PFSK-1 (cell line): Measurements from ENCODE around the gene IPPK.

Experiments
- FOXP2 ChIP-seq: optimal IDR thresholded peaks from 2 replicates; pipeline ENCODE3; 2011; ENCODE audit warnings: borderline replicate concordance, control low read depth, inconsistent platforms; ENCODE audit not compliant: insufficient read depth; ENCODE audit errors: extremely low read length, extremely low read depth
- POLR2AphosphoS5 ChIP-seq: IDR thresholded peaks from 2 replicates; pipeline ENCODE4 v1.6.1; 2012; ENCODE audit warnings: low read depth, mild to moderate bottlenecking, control low read depth, low read length, moderate library complexity
- SIN3A ChIP-seq: IDR thresholded peaks from 2 replicates; pipeline ENCODE4 v1.6.1; 2012; ENCODE audit warnings: mild to moderate bottlenecking, low read length, moderate library complexity, borderline replicate concordance; ENCODE audit not compliant: insufficient read depth
- TAF1 ChIP-seq: IDR thresholded peaks from 2 replicates; pipeline ENCODE4 v1.6.1; 2012; ENCODE audit warnings: low read length, control low read depth, borderline replicate concordance; ENCODE audit not compliant: insufficient read depth
- TF ChIP-seq, protein P1 (sequence below), 2 experiments: IDR thresholded peaks; 2 replicates each; pipeline versions ENCODE4 v1.6.1 to v1.8.0; 2011 to 2012; ENCODE audit warnings: low read depth in 2 of 2, low read length in 2 of 2, control low read depth in 1 of 2, inconsistent platforms in 1 of 2, mild to moderate bottlenecking in 1 of 2, moderate library complexity in 1 of 2; ENCODE audit not compliant: insufficient read depth in 1 of 2

The IPPK gene

DNA sequence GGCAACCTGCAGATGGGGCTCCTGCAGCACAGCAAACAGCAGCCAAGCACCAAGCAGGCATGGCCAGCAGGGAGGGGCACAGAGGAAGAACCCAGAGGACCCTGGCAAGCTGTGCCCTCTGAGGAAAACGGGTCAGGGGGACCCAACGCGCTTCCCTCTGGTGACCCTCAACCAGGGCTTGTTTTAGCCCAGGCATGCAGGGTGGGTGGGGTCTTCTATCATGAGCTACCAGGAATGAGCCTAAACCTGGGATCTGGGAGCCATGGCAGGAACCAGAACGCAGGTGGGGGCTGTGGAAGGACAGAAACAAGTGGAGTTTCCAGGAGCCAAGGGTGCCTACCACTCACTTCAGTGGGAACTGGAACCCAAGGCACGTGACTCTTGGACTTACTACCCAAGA, 20.9 kb downstream of the IPPK start:
- no peak for TF ChIP-seq FOXP2
- TF ChIP-seq, protein P1, sequence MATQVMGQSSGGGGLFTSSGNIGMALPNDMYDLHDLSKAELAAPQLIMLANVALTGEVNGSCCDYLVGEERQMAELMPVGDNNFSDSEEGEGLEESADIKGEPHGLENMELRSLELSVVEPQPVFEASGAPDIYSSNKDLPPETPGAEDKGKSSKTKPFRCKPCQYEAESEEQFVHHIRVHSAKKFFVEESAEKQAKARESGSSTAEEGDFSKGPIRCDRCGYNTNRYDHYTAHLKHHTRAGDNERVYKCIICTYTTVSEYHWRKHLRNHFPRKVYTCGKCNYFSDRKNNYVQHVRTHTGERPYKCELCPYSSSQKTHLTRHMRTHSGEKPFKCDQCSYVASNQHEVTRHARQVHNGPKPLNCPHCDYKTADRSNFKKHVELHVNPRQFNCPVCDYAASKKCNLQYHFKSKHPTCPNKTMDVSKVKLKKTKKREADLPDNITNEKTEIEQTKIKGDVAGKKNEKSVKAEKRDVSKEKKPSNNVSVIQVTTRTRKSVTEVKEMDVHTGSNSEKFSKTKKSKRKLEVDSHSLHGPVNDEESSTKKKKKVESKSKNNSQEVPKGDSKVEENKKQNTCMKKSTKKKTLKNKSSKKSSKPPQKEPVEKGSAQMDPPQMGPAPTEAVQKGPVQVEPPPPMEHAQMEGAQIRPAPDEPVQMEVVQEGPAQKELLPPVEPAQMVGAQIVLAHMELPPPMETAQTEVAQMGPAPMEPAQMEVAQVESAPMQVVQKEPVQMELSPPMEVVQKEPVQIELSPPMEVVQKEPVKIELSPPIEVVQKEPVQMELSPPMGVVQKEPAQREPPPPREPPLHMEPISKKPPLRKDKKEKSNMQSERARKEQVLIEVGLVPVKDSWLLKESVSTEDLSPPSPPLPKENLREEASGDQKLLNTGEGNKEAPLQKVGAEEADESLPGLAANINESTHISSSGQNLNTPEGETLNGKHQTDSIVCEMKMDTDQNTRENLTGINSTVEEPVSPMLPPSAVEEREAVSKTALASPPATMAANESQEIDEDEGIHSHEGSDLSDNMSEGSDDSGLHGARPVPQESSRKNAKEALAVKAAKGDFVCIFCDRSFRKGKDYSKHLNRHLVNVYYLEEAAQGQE (IDR thresholded peaks at IDR 0.05; ENCODE audit: insufficient read depth in 1 of 2, low read depth in 2 of 2, low read length in 2 of 2) = no peak
- no peak for TF ChIP-seq POLR2AphosphoS5
- no peak for TF ChIP-seq SIN3A
- TF ChIP-seq TAF1 = no peak

GRCh38 chr9:92648474-92648971, 21.4 kb downstream of the IPPK start:
- no peak for TF ChIP-seq TAF1
- TF ChIP-seq FOXP2 = no peak
- no peak for TF ChIP-seq SIN3A
- TF ChIP-seq, protein P1 (IDR thresholded peaks at IDR 0.05; ENCODE audit: insufficient read depth in 1 of 2, low read depth in 2 of 2, low read length in 2 of 2) = no peak
- no peak for TF ChIP-seq POLR2AphosphoS5

- no peak for TF ChIP-seq FOXP2
- TF ChIP-seq SIN3A = no peak
- TF ChIP-seq POLR2AphosphoS5 = no peak
- TF ChIP-seq, protein P1 (IDR thresholded peaks at IDR 0.05; ENCODE audit: insufficient read depth in 1 of 2, low read depth in 2 of 2, low read length in 2 of 2) = no peak
- TF ChIP-seq TAF1 = no peak
These were observed 22.1 kb downstream of the IPPK start for GRCh38 chr9:92647671-92648473.

DNA sequence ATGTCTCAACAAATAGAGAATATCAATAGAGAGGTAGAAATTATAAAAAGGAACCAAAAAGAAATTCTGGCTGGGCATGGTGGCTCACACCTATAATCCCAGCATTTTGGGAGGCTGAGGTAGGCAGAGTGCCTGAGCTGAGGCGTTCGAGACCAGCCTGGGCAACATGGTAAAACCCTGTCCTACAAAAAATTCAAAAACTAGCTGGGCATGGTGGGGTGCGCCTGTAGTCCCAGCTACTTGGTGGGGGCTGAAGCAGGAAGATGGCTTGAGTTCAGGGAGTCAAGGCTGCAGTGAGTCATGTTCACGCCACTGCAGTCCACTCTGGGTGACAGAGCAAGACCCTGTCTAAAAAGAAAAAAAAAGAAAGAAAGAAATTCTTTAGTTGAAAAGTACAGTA, 24.9 kb downstream of the IPPK start:
- TF ChIP-seq FOXP2 (no peak), TAF1 (no peak), SIN3A (no peak), POLR2AphosphoS5 (no peak)
- TF ChIP-seq, protein P1 (IDR thresholded peaks at IDR 0.05; ENCODE audit: insufficient read depth in 1 of 2, low read depth in 2 of 2, low read length in 2 of 2) = no peak

- no peak for TF ChIP-seq FOXP2
- TF ChIP-seq, protein P1 (IDR thresholded peaks at IDR 0.05; ENCODE audit: insufficient read depth in 1 of 2, low read depth in 2 of 2, low read length in 2 of 2) = no peak
- TF ChIP-seq TAF1 = no peak
- no peak for TF ChIP-seq SIN3A
- TF ChIP-seq POLR2AphosphoS5 = no peak
These were observed 25.7 kb downstream of the IPPK start for GRCh38 chr9:92644278-92644677.
